ENCODE results near the gene SCN4A.
"Not testable (repeated sequence)": the region's sequence is repeated elsewhere in the genome, so short reads cannot be mapped to it uniquely, and the experiment has no call there.

Gene SCN4A

GRCh38 chr17:63984651-63985386 is 12.1 kb upstream of the SCN4A start:
- DNase-seq, result no peak

GRCh38 chr17:63984236-63984635 is 11.5 kb upstream of the SCN4A start:
- DNase-seq, result no peak

GRCh38 chr17:63983320-63983719 is 10.6 kb upstream of the SCN4A start:
- DNase-seq, result no peak

- not testable (repeated sequence) for DNase-seq
These were observed 9.9 kb upstream of the SCN4A start for GRCh38 chr17:63982641-63983040.

GRCh38 chr17:63978272-63979200 is 5.8 kb upstream of the SCN4A start:
- DNase-seq, result no peak

- DNase-seq, result no peak
These were observed 4.0 kb upstream of the SCN4A start for GRCh38 chr17:63976702-63977101.

GRCh38 chr17:63975541-63976092 is 2.9 kb upstream of the SCN4A start:
- no peak for DNase-seq

- DNase-seq, result no peak
These were observed 2.0 kb upstream of the SCN4A start for GRCh38 chr17:63974594-63975192.

- no peak for DNase-seq
These were observed 1.3 kb upstream of the SCN4A start for GRCh38 chr17:63973930-63974593.

GRCh38 chr17:63973247-63973646 is 529 bp upstream of the SCN4A start:
- DNase-seq, result no peak

GRCh38 chr17:63969278-63969677 is 3.4 kb downstream of the SCN4A start:
- DNase-seq, result no peak

GRCh38 chr17:63967953-63968352 is 4.8 kb downstream of the SCN4A start:
- no peak for DNase-seq

- no peak for DNase-seq
These were observed 6.0 kb downstream of the SCN4A start for GRCh38 chr17:63966646-63967264.

- DNase-seq, result no peak
These were observed 9.6 kb downstream of the SCN4A start for GRCh38 chr17:63963123-63963522.

GRCh38 chr17:63962298-63962744 is 10.4 kb downstream of the SCN4A start:
- no peak for DNase-seq

GRCh38 chr17:63961355-63962212 is 11.1 kb downstream of the SCN4A start:
- DNase-seq, result no peak

GRCh38 chr17:63960430-63960829 is 12.3 kb downstream of the SCN4A start:
- no peak for DNase-seq

- DNase-seq, result no peak
These were observed 12.7 kb downstream of the SCN4A start for GRCh38 chr17:63960006-63960405.

GRCh38 chr17:63956296-63956920 is 16.3 kb downstream of the SCN4A start:
- no peak for DNase-seq

- DNase-seq, result no peak
These were observed 16.9 kb downstream of the SCN4A start for GRCh38 chr17:63955791-63956190.

GRCh38 chr17:63955232-63955631 is 17.5 kb downstream of the SCN4A start:
- no peak for DNase-seq

All from cortex of kidney (tissue), 1 donor.